Spinal cord (tissue), 10 donors: ENCODE results near the gene P2RY12. TPM values are rescaled to one million over a fixed set of nuclear protein-coding genes. Genes with fewer than 3 reads are reported as not detected.

Experiments used
- DNase-seq, 6 donors: peaks; one replicate each; pipeline versions ENCODE4 v3.0.0 to v3.0.0-alpha.2; 2013 to 2015; ENCODE audit warnings: low spot score in 6 of 6, low read depth in 4 of 6
- H3K27ac ChIP-seq: one replicate; pipeline ENCODE4 v1.5.1; 2013; ENCODE audit warnings: low read depth, low read length, control low read depth
- H3K27me3 ChIP-seq: one replicate; pipeline ENCODE4 v1.6.1; 2013; ENCODE audit warnings: low read length; ENCODE audit not compliant: control insufficient read depth, insufficient read depth
- H3K36me3 ChIP-seq: one replicate; pipeline ENCODE4 v1.6.1; 2013; ENCODE audit warnings: low read length; ENCODE audit not compliant: control insufficient read depth, insufficient read depth
- H3K4me1 ChIP-seq: one replicate; pipeline ENCODE4 v1.6.1; 2013; ENCODE audit warnings: low read length; ENCODE audit not compliant: control insufficient read depth, insufficient read depth
- H3K4me3 ChIP-seq: one replicate; pipeline ENCODE4 v1.5.1; 2013; ENCODE audit warnings: low read depth, low read length, control low read depth
- H3K9me3 ChIP-seq: one replicate; pipeline ENCODE4 v1.6.1; 2013; ENCODE audit warnings: low read length; ENCODE audit not compliant: control insufficient read depth, insufficient read depth
- WGBS: methylation state at CpG from one replicate; pipeline ENCODE4 v1.1.5; 2013; ENCODE audit warnings: missing lambda C conversion rate; ENCODE audit not compliant: insufficient coverage; 5-methylcytosine and 5-hydroxymethylcytosine counted together
- polyA plus RNA-seq, 2 donors: library from polyadenylated mRNA; unstranded; fragments of 120-200 nt; gene quantifications; one replicate each; pipeline ENCODE4 v1.2.1, GENCODE V29; 2013; ENCODE audit not compliant: insufficient read length in 2 of 2
- total RNA-seq, 2 donors: library from RNA; depleted of rRNA in 1 of 2; stranded (reverse); fragments of 120-200 nt in 1 of 2; fragments of >200 nt in 1 of 2; gene quantifications; one replicate each; pipeline versions ENCODE4 v1.2.3 to v1.2.4, GENCODE V29; 2013 to 2014
- donor health status: healthy.

Gene P2RY12
- total and polyA plus RNA-seq, 4 donors, result 62.7 to 167 (median 87.6) TPM

DNA sequence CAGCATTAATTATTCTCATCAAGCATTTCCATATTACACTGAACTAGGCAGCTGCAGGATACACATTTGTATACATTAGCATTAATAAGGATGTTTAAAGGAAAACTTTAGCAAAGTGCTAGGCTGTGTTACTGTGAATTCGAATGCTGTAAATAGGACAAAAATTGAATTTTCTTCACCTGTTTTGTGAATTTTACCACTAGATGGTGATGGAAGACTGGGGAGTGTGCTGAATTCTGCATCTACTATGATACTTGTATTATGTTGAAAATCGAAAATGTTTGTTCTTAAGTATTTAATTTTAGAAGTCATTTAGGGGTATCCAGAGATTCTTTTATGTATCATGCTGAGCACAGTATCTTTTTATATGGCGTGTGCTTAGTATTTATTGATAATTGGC, 93.9 kb downstream of the P2RY12 start:
- H3K27ac ChIP-seq, result no peak overlapping the region
- peak in 3 of 6 donors; percentile 12 to 82 (median 54) for DNase-seq
- no peaks in the 10 kb centered on the region for H3K36me3 ChIP-seq
- no peaks in the 10 kb centered on the region for H3K4me1 ChIP-seq
- H3K27me3 ChIP-seq, result no peaks in the 10 kb centered on the region
- 57% methylated on average over 1 of the region's 3 CpGs for WGBS
- H3K4me3 ChIP-seq, result no peak overlapping the region
- no peaks in the 10 kb centered on the region for H3K9me3 ChIP-seq

DNA sequence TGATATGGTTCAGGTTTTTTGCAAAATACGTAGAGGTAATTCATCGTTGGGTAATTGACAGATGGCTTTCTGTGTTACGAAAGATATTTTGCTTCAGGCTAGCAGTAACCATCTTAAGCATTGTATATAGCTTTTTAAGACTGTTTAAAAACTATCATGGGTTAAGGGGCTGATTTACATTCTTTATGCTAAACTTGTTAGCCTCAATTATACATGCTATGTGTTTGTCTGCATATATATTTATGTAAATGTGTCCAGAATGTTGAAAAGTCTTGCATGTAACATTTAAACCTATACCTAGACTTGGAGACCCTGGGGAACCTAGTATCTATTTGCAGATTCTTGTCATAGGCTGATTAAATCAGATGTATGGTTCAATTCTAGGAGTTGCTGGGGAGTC, 95.1 kb downstream of the P2RY12 start:
- H3K27me3 ChIP-seq, result no peaks in the 10 kb centered on the region
- no peaks in the 10 kb centered on the region for H3K4me1 ChIP-seq
- no peak overlapping the region for H3K27ac ChIP-seq
- no peak for DNase-seq
- no peaks in the 10 kb centered on the region for H3K9me3 ChIP-seq
- no peak overlapping the region for H3K4me3 ChIP-seq
- no CpG with 5 or more reads among the region's 3 CpGs for WGBS
- no peaks in the 10 kb centered on the region for H3K36me3 ChIP-seq

Other genes starting within 250 kb of the P2RY12 start
- under 1 TPM; 0.11 to 0.79 TPM for gene GPR171, start 181.5 kb downstream of the P2RY12 start, total RNA-seq
- gene GPR171, start 181.5 kb downstream of the P2RY12 start, polyA plus RNA-seq, result not detected
- gene P2RY14, start 106.2 kb downstream of the P2RY12 start, total RNA-seq, result 1 to 10 TPM; 6.1 to 8.9 TPM
- 1 to 10 TPM; 1.3 to 3.5 TPM for gene P2RY14, start 106.2 kb downstream of the P2RY12 start, polyA plus RNA-seq
- not detected for gene GPR87, start 67.9 kb downstream of the P2RY12 start, total RNA-seq
- gene GPR87, start 67.9 kb downstream of the P2RY12 start, polyA plus RNA-seq, result under 1 TPM in 1 of 2 donors, not detected in 1; 0.12 TPM
- gene P2RY13, start 55.2 kb downstream of the P2RY12 start, total RNA-seq, result 10 to 100 TPM in 1 of 2 donors, 1 to 10 TPM in 1; 5.8 to 15.3 TPM
- gene P2RY13, start 55.2 kb downstream of the P2RY12 start, polyA plus RNA-seq, result 10 to 100 TPM in 1 of 2 donors, 1 to 10 TPM in 1; 7.5 to 10.6 TPM
- 10 to 100 TPM in 1 of 2 donors, 1 to 10 TPM in 1; 9.7 to 13.1 TPM for gene IGSF10, start 76.3 kb upstream of the P2RY12 start, total RNA-seq
- 1 to 10 TPM; 3.7 to 6.0 TPM for gene IGSF10, start 76.3 kb upstream of the P2RY12 start, polyA plus RNA-seq